ENCODE results near the gene EEF1AKMT2.

GRCh38 chr10:124837687-124838086, 46.0 kb upstream of the EEF1AKMT2 start:
- no peak for TF ChIP-seq CTCF (IDR thresholded peaks at IDR 0.05)
- no peak for TF ChIP-seq EP300 (IDR thresholded peaks at IDR 0.05)
- TF ChIP-seq POLR2A (IDR thresholded peaks at IDR 0.05): no peak
